Stimulated activated CD4-positive, alpha-beta T cell treated with anti-CD3 and anti-CD28 coated beads, TNF-alpha, amount 100 ng/mL, for 4 hours (primary cell): Measurements from ENCODE around the gene GPSM3.
A peak's percentile ranks its signal among the peaks of the same experiment; 100 is the strongest.

ENCODE experiments used
- DNase-seq, 3 experiments: peaks; one replicate each; pipeline ENCODE4 v3.0.0-alpha.2; 2020; ENCODE audit warnings: low read depth in 3 of 3

The GPSM3 gene

DNA sequence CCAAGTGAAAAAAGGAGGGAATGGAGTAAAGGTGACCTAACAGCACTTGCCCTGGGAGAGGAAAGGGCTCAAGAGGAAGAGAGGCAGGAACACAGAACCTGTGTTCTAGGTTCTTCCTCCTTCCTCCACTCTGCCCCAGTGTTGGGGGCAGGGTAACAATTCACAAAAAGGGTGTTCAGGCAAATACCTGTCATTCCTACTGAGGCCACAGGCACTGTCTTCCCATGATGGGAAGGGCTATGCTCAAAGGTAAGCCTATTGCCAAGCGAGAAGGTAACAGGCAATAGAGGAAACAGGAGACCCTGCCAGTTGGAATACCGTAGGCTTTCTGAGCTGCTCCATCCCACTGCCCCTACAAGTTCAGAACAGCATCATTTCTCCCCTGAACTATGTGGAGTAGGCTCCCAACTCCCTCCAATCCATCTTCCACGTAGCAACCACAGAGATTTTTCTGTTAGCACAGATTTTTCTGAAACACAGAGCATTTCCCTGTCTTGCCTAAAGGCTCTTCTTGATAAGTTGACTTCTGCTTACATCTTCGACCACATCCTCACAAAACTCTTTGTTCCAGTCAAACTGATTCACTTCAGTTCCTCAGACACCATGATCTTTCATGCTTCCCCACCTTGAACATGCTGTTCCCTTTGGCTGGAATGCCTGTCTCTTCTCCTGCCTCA is 19.3 kb downstream of the GPSM3 start:
- no peak for DNase-seq

DNA sequence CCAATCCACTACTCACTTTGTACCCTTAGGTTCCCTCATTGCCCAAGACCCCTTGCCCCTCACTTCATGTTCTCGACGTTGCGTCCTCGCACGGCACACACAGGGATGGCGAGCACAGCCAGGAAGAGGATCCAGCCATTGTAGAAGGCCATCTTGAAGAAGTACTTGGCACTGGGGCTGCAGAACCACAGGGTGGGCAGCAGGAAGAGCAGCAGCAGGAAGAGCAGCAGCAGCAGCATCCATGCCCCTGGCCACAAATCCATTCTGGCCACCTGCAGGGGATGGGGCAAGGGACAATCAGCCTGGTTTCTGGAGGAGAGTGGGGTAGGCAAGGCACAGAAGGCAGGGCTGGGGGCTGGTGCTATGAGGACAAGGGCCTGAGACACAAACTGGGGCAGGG is 21.2 kb downstream of the GPSM3 start:
- no peak for DNase-seq

DNA sequence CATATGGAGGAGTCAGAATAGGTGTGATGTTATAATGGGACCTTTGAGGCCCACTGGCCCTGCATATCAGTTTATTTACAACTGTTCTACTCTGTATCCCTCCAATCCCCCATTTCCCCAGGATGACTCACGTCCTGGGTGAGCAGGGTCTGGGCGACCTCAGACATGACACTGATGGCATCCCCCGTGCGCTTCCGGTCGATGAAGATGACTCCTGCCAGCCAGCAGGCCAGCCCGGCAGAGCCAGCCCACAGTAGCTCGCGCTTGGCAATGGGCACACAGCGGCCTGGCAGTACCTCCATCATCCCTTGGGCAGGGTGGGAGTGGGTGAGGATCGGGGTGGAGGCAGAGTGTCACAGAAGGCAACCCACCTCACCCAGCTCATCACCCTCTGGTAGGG is 22.1 kb downstream of the GPSM3 start:
- DNase-seq = no peak

DNA sequence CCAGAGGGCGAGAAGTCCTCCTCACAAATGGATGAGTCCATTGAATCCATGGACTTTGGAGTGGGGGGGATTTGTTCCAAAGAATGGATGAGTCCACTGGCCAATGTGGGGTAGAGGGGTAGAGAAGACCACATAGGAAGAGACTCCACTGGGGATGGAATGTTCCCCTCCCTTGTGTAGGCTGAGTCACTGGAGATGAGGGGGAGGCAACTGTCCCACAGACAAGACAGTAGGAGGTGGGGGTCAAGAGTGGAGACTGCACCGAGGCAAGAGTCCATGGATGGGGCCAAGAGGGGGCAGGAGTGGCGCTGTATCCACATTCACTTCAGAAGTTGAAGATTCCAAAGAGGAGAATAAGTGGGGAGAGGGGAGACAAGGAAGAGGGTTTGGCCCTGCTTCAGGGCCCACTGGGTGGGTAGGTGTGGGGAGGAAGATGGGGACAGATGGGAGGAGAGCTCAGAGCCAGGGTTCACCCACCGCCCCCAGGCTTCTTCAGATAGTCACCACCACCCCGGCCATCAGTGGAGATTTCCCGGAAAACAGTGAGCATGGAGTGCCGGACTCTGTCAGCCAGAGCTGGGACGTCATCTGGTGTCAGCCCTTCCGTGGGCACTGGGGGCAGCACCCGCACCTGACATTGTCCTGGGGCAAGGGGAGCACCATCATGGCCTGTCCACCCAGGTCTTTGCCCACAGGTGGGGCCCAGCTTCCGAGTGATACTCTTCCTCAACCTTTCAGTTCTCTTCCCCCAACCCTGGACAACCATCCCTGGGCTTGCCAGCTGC is 23.4 kb downstream of the GPSM3 start:
- no peak for DNase-seq

DNA sequence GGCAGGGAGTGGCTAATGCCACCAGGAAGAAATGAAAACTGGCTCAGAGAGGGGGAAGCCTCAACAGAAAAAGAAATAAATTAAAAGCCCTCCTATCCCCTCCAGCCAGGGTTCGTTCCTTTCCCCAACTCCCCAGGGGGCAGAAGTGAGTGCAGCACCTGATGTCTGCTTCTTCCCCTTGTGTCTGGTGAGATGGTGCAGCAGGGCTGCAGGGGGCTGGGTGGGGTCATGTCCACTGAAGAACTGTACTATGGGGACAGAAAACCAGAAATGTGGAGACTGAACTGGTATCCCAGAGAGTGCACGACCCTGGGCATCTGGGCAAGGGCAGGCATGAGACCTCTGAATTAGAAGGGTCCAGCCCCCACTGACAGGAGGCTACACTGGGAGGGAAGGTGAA is 24.1 kb downstream of the GPSM3 start:
- DNase-seq = no peak

DNA sequence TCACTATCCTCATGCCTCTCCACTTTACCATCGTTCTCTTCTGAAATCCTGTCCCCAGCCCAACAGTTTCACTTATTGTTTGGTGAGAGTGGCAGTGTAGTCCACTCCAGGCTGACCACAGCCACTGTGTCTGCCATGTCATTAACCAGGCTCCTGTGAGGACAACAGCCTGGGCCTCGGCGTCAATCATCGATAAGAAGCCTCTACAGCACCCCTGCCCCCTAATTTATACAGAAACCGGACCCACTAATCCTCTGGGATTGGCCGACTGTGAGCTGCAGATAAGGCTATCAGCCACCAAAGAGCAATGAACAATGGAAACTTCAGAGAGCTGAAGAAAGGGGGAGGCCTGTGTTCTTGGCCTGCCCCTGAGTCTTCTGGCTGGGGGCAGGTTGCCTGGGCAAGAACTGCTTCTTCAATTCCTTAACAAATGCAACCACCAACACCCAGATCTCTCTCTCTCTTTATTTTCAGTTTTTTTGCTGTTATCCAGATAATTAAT is 24.6 kb downstream of the GPSM3 start:
- DNase-seq = no peak

DNA sequence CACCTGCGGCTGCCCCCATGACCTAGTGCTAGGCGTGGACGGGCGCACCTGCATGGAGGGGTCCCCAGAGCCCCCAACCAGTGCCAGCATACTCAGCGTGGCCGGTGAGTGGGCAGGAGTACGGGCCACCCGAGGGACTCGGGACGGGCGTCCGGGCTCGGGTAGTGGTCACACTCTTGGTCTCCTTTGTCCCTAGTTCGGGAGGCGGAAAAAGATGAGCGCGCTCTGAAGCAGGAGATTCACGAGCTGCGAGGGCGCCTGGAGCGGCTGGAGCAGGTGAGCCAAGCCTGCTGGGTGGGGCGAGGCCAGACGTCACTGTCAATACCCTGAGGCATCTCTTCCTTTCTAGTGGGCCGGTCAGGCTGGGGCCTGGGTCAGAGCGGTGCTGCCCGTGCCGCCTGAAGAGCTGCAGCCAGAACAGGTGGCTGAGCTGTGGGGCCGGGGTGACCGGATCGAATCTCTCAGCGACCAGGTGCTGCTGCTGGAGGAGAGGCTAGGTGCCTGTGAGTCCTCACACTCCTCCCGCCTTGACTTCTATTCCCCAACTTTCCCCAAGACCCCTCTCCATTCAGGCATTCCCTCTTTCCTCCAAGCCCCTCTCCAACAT is 25.2 kb downstream of the GPSM3 start:
- no peak for DNase-seq

DNA sequence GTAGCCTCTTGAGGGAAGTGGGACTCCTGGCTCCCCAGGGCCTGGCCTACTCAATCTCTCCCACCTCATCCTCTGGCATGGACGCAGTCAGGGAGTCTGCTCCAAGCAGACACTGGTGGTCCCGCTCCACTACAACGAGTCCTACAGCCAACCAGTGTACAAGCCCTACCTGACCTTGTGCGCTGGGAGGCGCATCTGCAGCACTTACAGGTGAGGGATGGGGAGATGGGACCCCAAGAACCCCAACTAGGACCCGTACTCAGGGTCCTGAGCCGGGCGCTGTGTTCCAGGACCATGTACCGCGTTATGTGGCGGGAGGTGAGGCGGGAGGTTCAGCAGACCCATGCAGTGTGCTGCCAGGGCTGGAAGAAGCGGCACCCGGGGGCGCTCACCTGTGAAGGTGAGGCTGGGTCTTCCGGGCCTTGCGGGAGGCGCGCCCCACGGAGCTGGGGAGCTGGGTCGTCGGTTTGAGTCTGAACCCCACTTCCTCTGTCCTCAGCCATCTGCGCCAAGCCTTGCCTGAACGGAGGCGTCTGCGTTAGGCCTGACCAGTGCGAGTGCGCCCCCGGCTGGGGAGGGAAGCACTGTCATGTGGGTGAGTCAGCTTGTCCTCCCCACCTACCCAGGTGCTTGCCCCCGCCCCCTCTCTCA is 25.9 kb downstream of the GPSM3 start:
- DNase-seq = no peak

DNA sequence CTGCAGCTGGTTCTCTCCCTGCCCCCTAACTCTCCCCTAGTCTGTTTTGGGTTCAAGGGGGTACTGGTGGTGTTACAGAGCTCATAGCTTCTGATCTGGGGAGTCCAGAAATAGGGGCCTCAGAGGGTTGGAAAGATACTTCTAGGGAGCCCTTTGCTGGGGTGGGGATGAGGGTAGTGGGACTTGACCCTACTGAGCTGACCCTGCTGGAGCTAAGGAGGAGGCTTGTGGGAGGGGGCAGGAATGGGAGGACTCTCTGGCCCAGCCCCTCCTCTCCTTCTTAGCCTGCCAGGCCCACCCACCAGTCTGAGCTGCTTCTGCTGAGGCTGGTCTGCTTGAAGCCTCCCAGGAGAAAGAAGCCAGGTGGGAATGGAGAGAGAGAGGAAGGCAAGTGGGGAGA is 28.1 kb downstream of the GPSM3 start, which contains the start of gene EGFL8:
Gene EGFL8 (plus strand): TSS at position 301 of the 400 bp plus-strand sequence. CDS start 1,571 bp downstream, outside the sequence.
- no peak for DNase-seq

DNA sequence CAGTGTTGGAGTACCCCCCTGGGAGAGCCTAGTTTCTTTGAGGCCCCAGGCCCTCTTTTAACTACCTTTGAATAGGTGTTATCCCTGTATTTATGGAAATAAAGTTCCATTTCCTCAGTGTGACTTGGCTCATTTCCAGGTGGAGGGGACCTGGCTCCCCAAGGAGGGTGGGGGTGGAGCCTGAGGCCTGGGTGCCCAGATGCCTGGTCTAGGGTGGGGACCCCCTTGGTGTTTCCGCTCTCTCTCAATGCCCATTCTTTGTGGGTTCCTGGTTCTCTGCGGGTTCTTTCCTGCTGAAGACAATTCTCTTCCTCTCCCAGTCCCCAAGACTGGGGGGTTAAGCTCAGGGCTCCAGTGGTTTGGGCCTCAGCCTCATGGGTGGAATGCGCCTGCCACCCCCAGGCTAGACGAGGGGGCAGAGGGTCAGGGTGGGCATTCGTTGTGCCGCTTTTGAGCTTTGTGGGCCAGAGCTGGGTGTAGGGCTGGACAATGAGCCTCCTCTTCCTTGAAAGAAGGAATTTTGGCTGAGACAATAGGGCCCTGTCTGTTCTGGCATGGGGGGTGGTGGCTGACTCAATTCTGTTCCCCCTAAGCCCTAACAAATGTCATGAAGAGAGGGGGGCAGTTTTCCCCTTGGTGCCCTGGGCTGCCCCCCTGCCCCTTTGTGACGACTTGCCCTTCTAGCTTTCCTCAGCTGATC is 28.7 kb downstream of the GPSM3 start:
- DNase-seq = no peak

DNA sequence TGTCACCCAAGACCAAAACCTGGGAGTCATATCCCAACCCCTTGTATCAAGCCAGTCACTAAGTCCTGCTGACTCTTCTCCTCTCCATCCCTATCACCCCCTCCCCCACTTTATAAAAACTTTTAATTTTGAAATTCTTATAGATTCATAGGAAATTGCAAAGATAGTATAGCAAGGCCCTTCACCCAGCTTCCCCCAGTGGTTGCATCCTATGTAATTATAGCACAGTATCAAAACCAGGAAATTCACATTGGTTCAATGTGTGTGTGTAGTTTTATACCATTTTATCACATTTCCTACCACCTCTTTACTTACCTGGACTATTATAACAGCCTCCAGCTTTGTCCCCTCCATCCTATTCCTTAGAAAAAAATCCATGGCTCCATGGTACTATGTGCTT is 34.4 kb downstream of the GPSM3 start:
- DNase-seq = no peak

DNA sequence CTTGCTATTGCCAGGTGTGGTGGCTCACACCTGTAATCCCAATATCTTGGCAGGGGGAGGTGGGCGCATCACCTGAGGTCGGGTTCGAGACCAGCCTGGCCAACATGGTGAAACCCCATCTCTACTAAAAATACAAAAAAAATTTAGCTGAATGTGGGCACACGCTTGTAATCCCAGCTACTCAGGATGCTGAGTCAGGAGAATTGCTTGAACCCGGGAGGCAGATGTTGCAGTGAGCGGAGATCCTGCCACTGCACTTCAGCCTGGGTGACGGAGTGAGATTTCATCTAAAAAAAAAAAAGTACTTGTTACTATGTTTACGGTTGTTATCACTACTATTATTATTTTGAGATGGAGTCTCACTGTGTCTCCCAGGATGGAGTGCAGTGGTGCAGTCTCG is 35.6 kb downstream of the GPSM3 start:
- no peak for DNase-seq

DNA sequence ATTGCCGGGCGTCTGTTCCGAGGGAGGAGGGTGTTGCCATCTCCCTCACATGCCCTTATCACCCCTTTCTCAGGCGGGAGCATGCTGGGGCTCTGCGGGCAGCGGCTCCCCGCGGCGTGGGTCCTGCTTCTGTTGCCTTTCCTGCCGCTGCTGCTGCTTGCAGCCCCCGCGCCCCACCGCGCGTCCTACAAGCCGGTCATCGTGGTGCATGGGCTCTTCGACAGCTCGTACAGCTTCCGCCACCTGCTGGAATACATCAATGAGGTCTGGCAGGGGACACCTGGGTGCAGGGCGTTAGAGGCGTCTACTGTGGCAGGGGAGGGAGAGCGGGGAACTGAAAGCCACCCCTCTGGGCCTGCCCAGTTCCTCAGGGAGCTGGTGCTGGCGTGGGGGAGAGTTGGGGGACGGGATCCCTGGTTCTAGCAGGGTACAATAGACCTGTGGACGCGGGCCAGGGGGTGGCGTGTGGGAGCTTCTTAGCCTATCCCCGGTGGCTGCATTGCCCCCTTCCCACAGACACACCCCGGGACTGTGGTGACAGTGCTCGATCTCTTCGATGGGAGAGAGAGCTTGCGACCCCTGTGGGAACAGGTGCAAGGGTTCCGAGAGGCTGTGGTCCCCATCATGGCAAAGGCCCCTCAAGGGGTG is 37.8 kb downstream of the GPSM3 start:
- DNase-seq = peak in 1 of 3 experiments; percentile 32

DNA sequence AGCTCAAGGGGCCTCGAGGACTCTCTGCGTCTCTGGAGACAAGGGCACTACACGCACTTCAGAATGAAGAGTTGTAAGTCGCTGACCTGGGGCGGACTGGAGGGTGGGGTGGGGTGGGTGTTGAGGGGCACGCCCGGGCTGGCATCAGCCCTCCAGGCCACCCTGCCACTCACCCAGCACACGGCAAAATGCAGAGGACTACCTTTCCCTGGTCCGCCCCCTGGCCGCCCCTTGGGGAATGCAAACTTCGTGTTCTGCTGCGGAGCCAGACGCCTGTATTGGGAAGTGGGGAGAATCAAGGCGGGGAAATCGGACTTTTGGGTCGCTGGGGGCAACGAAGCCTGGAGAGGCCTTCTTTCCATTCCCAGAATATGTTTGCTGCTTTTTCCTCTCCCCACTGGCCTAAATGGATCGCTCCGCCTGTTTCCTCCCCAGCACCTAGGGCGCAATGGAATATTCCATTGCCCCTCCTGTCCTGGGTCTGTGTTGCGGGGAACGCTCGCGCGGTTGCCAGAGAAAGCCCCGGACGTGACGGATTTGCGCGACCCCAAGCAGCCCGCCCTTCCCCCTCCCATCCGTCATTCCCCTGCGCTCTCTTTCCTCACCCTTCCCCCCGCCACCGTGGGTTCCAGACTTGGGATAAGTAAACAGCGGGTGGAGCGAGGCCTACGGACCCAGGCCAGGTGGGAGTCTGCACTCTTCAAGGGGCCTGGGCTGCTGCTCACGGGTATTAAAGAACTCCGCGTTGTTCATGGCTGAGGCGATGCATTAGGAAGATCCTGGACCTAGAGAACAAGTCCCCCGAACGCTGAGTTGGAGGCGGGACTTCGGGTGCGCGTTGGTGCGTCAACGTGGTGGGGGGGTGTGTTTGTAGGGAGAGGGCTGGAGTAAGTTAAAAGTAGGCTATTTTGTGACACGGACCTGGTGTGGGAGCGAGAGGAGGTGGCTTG is 38.6 kb downstream of the GPSM3 start, which contains the start of gene PPT2:
Gene PPT2 (plus strand): TSS at position 578 of the 950 bp plus-strand sequence. CDS start 454 bp downstream, outside the sequence.
- peak in 2 of 3 experiments; percentile 35 to 46 for DNase-seq

DNA sequence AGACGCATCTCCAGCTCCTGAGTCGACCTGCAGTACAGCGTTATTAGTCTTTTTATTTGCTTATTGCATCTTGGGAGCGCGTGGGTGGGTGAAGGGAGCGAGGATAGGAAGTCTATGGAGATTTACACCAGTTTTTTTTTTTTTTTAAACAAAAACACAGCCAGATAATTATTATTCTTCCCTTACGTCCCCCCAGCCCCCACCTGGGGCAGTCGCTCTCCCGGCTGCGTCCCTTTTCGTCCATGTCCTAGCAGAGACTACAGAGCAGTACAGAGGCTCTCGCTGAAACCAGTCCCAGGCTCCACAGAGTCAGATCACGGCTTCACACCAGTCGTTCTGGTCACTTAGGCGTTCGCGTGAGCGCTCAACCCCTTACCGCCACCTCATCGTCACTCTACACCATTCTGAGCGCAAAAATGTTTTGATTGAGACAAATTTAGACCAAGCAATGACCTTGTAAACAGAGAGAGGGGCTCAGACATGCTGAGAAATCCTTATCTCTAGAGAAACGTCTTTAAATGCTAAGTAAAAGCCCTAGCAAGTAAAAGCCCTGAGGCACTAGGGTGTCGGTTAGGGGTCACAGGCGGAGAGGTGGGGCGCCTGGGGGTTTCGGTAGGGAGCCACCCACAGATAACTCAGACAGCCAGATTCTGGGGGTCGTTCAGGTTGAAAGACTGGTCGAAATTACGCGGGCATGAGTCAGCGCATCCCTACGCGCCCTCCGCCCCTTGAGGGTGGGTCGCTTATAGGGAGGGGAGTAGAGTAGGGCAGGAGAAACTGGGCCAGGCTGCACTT is 39.5 kb downstream of the GPSM3 start:
- DNase-seq = no peak

DNA sequence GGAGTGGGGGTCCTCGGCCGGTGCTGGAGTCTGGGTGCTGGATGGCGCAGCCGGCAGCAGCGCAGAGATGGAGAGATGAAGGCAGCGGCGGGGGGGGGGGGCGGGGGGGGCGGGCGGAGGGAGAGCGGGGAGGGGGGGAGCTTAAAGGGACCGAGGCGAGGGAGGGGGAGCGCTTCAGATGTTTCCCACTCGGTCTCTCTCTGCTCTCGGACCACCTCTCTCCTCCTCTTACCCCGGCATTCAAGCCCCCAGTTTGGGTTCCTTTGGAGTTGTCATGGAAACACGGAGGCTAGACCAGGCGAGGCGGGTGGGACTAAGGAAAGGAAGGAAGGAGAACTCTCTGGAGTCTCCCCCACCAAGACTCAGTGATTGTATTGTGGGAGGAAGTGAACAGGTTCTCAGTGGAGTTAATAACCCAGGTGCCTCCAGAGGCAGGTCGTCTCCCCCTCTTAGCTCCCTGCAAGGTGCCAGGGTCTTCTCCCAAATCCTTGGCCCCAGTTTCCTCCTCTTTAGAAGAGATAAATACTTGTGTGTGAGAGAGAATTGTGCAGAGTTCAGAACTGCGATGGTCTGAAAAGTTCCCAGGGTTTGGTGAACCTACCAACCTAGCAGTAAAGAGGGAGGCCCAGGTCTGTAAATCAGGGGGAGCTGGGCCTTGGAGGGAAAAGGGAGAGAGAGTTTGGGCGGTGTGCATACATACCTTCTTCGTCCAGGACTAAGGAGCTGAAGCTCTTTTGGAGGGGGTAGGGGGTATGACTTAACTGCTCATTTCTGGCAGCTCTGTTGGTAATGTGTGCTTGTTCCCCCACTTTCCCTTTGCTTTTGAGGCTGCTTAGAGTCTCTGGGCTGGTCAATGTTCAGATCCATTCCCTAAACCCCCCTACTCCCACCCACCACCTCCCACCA is 40.3 kb downstream of the GPSM3 start, which contains the start of gene PRRT1:
Gene PRRT1 (minus strand): TSS at position 77 of the 906 bp plus-strand sequence. CDS start 112 bp downstream, outside the sequence.
- no peak for DNase-seq

DNA sequence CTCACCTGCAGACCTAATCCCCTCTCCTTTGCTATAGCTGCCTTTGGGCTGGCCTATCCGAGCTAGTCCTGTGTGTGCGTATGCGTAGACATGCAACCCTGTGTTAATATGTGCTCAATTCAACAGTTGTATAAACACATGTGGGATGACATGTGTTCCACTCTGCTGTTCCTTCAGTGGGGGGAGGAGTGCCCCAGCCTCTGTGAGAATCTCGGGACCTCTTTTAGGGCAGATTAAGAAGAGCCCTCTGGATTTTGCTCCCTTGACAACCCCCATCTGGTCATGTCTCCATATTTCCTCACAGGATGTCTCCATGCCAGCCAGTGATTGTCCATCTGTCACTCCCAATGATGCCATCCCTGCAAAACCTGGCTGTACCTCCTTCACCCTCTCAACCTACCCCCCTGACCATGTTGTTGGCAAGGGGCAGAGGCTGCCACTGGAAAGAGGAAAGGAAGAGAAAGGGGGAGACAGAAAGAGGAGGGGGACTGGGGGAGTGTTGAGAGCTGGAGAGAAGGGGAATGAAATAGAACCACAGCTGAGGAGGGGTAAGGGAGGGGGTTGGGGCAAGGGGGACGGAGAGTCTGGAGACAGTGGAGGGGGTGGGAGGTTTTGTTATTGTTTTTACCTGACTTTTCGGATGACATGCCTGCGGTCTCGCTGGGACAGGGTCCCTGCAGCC is 41.1 kb downstream of the GPSM3 start:
- DNase-seq = no peak
